ENCODE measurements around the gene NEAT1. TPM values are rescaled to one million over a fixed set of nuclear protein-coding genes. Genes with fewer than 3 reads are reported as not detected.
A peak's percentile ranks its signal among the peaks of the same experiment; 100 is the strongest.

The NEAT1 gene
- total and polyA plus RNA-seq, 9 of the 15 experiments (the other 6 are each of a cell fraction or from before 2014, with no cell fraction given), result 20.1 to 389 (median 62.8) TPM

GRCh38 chr11:65489035-65489705 is 66.6 kb downstream of the NEAT1 start:
- intact Hi-C loops (cut with micrococcal nuclease), result no loop called here
- WGBS (ENCODE audit: insufficient coverage, low coverage, missing lambda C conversion rate), result 57% methylated on average over 8 of the region's 10 CpGs
- Histone ChIP-seq H3K9me3 (replicated peaks; ENCODE audit: control insufficient read depth, insufficient read depth, low read depth, low read length) (no peaks in the 10 kb centered on the region), H3K4me3 (no peak overlapping the region), H4K20me1 (replicated peaks; ENCODE audit: control insufficient read depth, insufficient read depth, low read length) (no peaks in the 10 kb centered on the region), H3K9ac (ENCODE audit: insufficient read depth in 1 of 2, low read depth in 2 of 2, low read length in 2 of 2) (peak overlapping the region; percentile 52 to 85; a peak in 3 of 4 replicates), H3K27me3 (ENCODE audit: control insufficient read depth in 2 of 2, insufficient read depth in 2 of 2, low read length in 2 of 2) (no peaks in the 10 kb centered on the region), H3K27ac (ENCODE audit: extremely low read depth, low read depth, low read length) (peak overlapping the region; percentile 54), H3K36me3 (ENCODE audit: control insufficient read depth, insufficient read depth, low read length) (no peaks in the 10 kb centered on the region), H2AFZ (ENCODE audit: low read depth, low read length) (peak overlapping the region; percentile 76), H3K4me2 (ENCODE audit: insufficient read depth, low read length) (peak overlapping the region; percentile 39), H3K9me1 (ENCODE audit: control insufficient read depth, insufficient read depth, low read length) (peaks cover 6% of the 10 kb centered on the region), H3K4me1 (replicated peaks in 1 of 2; ENCODE audit: control insufficient read depth in 2 of 2, insufficient read depth in 2 of 2, low read length in 2 of 2) (peaks cover 70 to 80% of the 10 kb centered on the region in 2 experiments), H3K79me2 (ENCODE audit: control insufficient read depth, insufficient read depth, low read length) (peaks cover 32% of the 10 kb centered on the region)
- BruUV-seq (replicated peaks), result no TSS peak
- ATAC-seq (no peak), FAIRE-seq (no peak), DNase-seq (ENCODE audit: extremely low read depth in 1 of 4, low spot score in 3 of 4) (peak in 2 of 4 experiments; percentile 34 to 63)
- ChIA-PET POLR2A (interaction anchor here (0.6 to 27.6 kb wide), 6 partner anchors 14 to 1134 kb away, joined by 3 to 2118 read pairs (median 354); partner anchors contain the start of genes MALAT1 and NEAT1), CTCF (ENCODE audit: low intra/inter-chr PET ratio) (no interaction called here)
- in situ Hi-C loops (cut with MboI), result no loop called here
- no peak for TF ChIP-seq ZNF165 (CRISPR knock-in tag; IDR thresholded peaks at IDR 0.05; ENCODE audit: borderline replicate concordance)
- TF ChIP-seq HNRNPH1 (optimal IDR thresholded peaks at IDR 0.05; ENCODE audit: low read depth, low read length), result no peak
- TF ChIP-seq MCM2 (IDR thresholded peaks at IDR 0.05; ENCODE audit: low read depth), result no peak
- TF ChIP-seq SP1 (CRISPR knock-in tag; IDR thresholded peaks at IDR 0.05), result no peak
- no peak for TF ChIP-seq CREB1 (IDR thresholded peaks at IDR 0.05)
- TF ChIP-seq CREB1 (CRISPR knock-in tag; IDR thresholded peaks at IDR 0.05), result 0 out of 2 replicates have a peak, but pooled peaks have one; percentile 10
- TF ChIP-seq U2AF1 (optimal IDR thresholded peaks at IDR 0.05; ENCODE audit: low read depth, low read length), result no peak
- no peak for TF ChIP-seq ZNF79 (CRISPR knock-in tag; IDR thresholded peaks at IDR 0.05; ENCODE audit: low read depth)
- TF ChIP-seq, protein P1, sequence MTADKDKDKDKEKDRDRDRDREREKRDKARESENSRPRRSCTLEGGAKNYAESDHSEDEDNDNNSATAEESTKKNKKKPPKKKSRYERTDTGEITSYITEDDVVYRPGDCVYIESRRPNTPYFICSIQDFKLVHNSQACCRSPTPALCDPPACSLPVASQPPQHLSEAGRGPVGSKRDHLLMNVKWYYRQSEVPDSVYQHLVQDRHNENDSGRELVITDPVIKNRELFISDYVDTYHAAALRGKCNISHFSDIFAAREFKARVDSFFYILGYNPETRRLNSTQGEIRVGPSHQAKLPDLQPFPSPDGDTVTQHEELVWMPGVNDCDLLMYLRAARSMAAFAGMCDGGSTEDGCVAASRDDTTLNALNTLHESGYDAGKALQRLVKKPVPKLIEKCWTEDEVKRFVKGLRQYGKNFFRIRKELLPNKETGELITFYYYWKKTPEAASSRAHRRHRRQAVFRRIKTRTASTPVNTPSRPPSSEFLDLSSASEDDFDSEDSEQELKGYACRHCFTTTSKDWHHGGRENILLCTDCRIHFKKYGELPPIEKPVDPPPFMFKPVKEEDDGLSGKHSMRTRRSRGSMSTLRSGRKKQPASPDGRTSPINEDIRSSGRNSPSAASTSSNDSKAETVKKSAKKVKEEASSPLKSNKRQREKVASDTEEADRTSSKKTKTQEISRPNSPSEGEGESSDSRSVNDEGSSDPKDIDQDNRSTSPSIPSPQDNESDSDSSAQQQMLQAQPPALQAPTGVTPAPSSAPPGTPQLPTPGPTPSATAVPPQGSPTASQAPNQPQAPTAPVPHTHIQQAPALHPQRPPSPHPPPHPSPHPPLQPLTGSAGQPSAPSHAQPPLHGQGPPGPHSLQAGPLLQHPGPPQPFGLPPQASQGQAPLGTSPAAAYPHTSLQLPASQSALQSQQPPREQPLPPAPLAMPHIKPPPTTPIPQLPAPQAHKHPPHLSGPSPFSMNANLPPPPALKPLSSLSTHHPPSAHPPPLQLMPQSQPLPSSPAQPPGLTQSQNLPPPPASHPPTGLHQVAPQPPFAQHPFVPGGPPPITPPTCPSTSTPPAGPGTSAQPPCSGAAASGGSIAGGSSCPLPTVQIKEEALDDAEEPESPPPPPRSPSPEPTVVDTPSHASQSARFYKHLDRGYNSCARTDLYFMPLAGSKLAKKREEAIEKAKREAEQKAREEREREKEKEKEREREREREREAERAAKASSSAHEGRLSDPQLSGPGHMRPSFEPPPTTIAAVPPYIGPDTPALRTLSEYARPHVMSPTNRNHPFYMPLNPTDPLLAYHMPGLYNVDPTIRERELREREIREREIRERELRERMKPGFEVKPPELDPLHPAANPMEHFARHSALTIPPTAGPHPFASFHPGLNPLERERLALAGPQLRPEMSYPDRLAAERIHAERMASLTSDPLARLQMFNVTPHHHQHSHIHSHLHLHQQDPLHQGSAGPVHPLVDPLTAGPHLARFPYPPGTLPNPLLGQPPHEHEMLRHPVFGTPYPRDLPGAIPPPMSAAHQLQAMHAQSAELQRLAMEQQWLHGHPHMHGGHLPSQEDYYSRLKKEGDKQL (CRISPR knock-in tag; IDR thresholded peaks at IDR 0.05; ENCODE audit: borderline replicate concordance), result no peak
- peak; percentile 41; the same call in 1 of the 2 replicates for TF ChIP-seq USF1 (CRISPR knock-in tag; IDR thresholded peaks at IDR 0.05)
- no peak for TF ChIP-seq NONO (IDR thresholded peaks at IDR 0.05; ENCODE audit: low read depth in 2 of 2, low read length in 1 of 2)
- no peak for TF ChIP-seq POU5F1 (IDR thresholded peaks at IDR 0.05; ENCODE audit: borderline replicate concordance, low read depth, low read length, partially characterized antibody)
- no peak for TF ChIP-seq SREBF2 (CRISPR knock-in tag; IDR thresholded peaks at IDR 0.05)
- TF ChIP-seq, protein P2, sequence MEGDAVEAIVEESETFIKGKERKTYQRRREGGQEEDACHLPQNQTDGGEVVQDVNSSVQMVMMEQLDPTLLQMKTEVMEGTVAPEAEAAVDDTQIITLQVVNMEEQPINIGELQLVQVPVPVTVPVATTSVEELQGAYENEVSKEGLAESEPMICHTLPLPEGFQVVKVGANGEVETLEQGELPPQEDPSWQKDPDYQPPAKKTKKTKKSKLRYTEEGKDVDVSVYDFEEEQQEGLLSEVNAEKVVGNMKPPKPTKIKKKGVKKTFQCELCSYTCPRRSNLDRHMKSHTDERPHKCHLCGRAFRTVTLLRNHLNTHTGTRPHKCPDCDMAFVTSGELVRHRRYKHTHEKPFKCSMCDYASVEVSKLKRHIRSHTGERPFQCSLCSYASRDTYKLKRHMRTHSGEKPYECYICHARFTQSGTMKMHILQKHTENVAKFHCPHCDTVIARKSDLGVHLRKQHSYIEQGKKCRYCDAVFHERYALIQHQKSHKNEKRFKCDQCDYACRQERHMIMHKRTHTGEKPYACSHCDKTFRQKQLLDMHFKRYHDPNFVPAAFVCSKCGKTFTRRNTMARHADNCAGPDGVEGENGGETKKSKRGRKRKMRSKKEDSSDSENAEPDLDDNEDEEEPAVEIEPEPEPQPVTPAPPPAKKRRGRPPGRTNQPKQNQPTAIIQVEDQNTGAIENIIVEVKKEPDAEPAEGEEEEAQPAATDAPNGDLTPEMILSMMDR (IDR thresholded peaks at IDR 0.05 in 2 of 3, conservative IDR thresholded peaks at IDR 0.05 in 1 of 3; ENCODE audit: insufficient read depth in 2 of 3, low read depth in 1 of 3, low read length in 3 of 3), result no peak

All from K562 (cell line).